ENCODE measurements around the gene RFXAP. TPM values are rescaled to one million over a fixed set of nuclear protein-coding genes. Genes with fewer than 3 reads are reported as not detected.

The RFXAP gene
- total RNA-seq, 1 donor from 2014 or later: 5.3 TPM

- peak; percentile 12 for DNase-seq
These were observed 822 bp upstream of the RFXAP start for GRCh38 chr13:36817996-36818803.

DNA sequence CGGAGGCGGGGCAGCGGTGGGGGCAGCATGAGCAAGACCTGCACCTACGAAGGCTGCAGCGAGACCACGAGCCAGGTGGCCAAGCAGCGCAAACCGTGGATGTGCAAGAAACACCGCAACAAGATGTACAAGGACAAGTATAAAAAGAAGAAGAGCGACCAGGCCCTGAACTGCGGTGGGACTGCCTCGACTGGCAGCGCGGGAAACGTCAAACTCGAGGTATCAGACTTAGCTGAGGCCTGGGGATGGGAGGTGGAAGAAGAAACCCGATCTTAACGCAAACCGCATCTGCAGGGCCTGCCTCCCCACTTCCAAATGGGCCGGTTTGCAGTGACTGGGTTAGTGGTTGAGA, 693 bp downstream of the RFXAP start:
- DNase-seq: peak; percentile 40

GRCh38 chr13:36820222-36820621, 1.2 kb downstream of the RFXAP start:
- no peak for DNase-seq

DNA sequence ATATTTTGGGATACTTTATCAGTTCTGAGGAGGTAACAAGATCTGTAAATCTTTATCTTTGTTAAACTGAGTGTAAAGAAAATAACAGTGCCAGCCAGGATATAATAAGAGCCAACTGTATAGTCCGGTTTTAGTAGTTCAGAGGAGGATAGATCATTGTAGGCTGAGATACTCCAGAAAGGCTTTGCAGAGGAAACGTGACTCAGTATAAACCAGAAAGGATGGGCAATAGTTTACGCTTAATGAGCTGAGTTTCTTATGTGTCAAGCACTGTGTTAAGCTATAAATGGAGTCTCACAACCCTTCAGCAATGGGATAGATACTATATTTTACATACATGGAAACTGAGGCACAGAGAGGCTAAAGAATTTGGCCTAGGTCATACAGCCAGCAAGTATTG, 3.8 kb downstream of the RFXAP start:
- no peak for DNase-seq

GRCh38 chr13:36829753-36830152, 10.7 kb downstream of the RFXAP start:
- DNase-seq: no peak

DNA sequence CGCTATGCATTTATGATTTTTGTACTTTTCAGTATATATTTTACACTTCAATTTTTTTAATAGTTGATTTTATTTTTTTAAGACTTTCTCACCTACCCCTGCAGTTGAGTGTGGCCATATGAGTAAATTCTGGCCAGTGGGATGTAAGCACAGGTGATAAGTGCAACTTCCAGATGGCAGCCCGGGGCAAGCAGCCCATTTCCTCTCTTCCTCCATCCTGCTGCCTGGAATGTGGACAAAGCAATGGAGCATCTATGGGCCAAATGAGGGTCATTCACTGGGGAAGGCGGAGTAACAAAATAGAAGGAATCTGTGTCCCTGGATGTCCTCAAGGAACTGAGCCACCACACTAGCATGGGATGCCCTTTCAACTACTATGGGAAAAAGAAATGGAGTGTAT, 12.3 kb downstream of the RFXAP start:
- no peak for DNase-seq

DNA sequence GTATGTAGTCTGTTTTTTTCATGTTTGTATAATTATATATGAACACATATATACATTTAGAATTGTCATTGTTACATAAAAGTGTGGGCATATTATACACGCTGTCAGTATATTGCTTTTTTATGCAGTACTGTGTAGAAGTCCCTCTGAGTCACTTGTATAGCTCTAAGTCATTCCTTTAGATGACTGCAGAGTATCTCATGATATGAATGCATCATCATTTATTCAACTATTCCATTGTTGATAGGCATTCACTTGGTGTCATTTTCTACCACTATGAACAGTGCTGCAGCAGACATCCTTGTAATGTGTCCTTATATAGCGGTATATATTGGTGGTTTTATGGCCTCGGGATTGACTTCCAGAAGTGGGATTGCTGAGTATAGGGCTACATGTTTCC, 15.3 kb downstream of the RFXAP start:
- no peak for DNase-seq

- DNase-seq: no peak
These were observed 18.5 kb downstream of the RFXAP start for GRCh38 chr13:36837354-36838092.

GRCh38 chr13:36839281-36839680, 20.3 kb downstream of the RFXAP start:
- DNase-seq: no peak

DNA sequence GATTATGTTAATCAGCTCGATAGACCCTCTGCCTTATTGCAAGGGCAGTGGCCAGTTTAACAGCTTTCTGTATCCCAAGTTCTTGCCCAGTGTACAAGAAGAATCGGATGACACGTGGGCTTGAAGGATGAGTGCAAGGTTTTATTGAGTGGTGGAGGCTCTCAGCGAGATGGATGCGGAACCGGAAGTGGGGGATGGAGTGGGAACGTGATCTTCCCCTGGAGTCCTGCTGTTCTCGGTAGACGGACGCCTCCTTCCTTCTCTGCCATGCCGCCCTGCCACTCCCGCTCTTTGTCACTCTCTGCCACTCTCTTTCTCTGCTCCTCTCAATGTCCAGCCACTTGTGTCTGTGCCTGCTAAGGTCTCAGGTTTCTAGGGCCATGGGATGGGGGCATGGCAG, 21.0 kb downstream of the RFXAP start:
- DNase-seq: no peak

GRCh38 chr13:36840718-36841250, 21.8 kb downstream of the RFXAP start:
- DNase-seq: no peak

- no peak for DNase-seq
These were observed 22.4 kb downstream of the RFXAP start for GRCh38 chr13:36841391-36841790.

GRCh38 chr13:36847606-36848005, 28.6 kb downstream of the RFXAP start:
- DNase-seq: no peak

GRCh38 chr13:36848199-36848982, 29.4 kb downstream of the RFXAP start:
- peak; percentile 37 for DNase-seq

DNA sequence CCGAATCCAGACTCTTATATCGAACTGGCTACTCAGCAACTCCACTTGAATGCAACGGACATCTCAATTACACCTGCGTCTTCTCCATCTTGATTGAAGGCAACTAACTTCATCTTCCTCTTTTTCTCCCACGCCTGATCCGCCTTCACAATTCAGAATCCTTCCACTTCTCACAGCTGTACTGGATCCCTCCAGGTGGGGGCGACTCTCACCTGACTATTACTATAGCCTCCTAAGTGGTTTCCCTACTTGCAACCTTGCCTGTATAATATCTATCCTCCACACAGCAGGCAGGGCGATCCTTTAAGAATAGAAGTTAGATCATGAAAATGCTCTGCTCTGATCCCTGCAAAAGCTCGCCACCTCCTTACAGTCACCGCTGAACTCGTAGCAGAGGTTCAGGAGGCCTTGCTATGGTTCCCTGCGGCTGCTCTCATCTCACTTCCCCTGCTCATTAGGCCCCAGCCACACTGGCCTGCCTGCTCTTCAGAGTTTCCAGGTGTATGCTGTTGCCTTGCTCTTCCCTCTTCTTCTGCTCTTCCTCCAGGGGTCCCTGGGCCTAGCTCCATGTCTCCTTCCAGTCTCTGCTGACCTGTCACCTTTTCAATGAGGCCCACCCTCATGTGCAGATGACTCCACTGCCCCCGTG, 31.9 kb downstream of the RFXAP start:
- DNase-seq: no peak

DNA sequence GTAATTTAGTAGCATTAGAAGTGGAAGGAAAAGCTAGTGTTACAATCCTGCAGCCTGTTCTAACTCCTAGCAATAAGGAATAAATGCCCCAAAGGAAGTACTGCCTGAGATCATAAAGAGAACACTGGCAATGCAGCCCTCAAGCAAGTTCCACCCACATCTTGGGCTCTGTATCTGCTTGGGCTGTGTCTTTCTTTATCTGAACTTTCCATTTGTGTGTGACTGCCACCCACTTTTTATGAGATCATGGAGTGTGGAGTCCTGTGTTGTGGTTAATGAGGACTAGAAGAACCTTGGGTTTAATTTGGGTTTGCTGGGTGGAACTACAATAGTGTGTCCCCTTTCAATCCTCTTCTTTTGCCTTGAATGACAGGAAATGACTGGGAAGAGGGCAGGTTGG, 38.2 kb downstream of the RFXAP start:
- no peak for DNase-seq

GRCh38 chr13:36858290-36858689, 39.3 kb downstream of the RFXAP start:
- DNase-seq: peak; percentile 72

GRCh38 chr13:36859259-36859658, 40.2 kb downstream of the RFXAP start:
- DNase-seq: no peak

DNA sequence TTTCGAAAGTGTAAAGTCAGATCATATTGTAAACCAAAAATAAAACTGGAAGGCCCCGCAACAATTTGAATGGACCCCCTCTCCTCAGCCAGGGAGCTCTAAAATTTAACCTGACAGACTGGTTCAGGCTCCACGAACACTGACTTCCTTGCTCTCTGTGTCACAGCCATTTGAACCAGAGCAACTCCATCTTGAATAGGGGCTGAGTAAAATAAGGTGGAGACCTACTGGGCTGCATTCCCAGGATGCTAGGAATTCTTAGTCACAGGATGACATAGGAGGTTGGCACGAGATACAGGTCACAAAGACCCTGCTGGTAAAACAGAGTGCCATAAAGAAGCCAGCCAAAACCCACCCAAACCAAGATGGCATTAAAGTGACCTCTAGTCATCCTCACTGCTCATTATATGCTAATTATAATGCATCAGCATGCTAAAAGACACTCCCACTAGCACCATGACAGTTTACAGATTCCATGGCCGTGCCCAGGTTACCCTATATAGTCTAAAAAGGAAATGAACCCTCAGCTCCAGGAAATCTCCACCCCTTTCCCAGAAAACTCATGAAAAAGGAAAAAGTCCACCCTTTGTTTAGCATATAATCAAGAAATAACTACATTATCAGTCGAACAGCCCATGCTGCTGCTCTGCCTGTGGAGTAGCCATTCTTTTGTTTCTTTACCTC, 43.1 kb downstream of the RFXAP start:
- DNase-seq: no peak

GRCh38 chr13:36862722-36863121, 43.7 kb downstream of the RFXAP start:
- DNase-seq: no peak

DNA sequence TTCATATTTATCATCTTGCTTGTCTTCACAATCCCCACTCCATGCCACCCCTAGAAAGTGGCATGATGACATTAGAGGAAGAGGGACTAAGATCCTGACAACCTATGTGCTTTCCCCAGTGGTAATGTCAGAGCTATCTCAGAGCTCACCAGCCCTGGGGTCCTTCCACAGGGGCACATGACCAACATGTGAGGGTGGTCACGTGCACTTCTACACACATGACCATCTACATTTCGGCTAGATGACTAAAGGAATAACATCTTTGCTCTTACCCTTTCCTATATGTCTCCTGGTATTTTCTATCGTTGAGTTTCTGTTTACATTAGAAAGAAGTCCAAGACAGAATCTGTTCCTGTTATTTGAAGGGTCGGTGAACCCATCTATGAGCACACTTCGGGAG, 46.2 kb downstream of the RFXAP start:
- DNase-seq: no peak

- DNase-seq: no peak
These were observed 47.2 kb downstream of the RFXAP start for GRCh38 chr13:36866232-36866631.

Measured in tongue (tissue), 2 donors.